DMS153 (cell line): Measurements from ENCODE around the gene ABI1.

Experiments used
- DNase-seq: peaks from one replicate; lab custom pipeline; 2025; lab: John Stamatoyannopoulos, UW

ABI1 gene

GRCh38 chr10:26854524-26854923 is 6.2 kb downstream of the ABI1 start:
- DNase-seq, result no peak

- DNase-seq, result no peak
Measured at GRCh38 chr10:26844396-26844975, 16.3 kb downstream of the ABI1 start.

GRCh38 chr10:26843736-26844135 is 17.0 kb downstream of the ABI1 start:
- no peak for DNase-seq

GRCh38 chr10:26841733-26842317 is 18.9 kb downstream of the ABI1 start:
- no peak for DNase-seq

- DNase-seq, result no peak
Measured at GRCh38 chr10:26840938-26841732, 19.6 kb downstream of the ABI1 start.

DNA sequence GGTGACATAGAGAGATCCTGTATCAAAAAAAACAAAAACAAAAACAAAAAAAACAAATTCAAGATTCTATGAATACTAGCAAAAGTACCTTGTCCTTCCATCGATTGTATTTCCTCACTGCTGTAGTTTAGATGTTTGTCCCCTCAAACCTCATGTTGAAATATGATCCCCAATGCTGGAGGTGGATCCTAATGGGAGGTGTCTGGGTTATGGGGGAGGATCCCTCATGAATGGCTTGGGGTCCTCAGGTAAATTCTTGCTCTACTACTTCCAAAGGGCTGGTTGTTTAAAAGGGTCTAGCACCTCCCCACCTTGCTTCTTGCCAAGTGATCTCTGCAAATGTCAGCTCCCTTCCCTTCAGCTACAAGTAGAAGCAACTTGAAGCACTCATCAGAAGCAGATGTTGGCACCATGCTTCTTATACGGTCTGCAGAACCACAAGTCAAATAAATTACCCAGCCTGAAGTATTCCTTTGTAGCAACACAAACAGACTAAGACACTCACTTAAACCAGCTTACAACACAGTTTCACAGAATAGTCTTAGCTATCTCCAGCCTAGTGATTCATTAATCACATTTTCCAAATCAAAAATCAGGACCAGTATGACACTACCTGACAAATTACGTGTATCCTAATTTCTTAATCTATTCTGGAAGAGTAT is 20.7 kb downstream of the ABI1 start:
- DNase-seq, result no peak

GRCh38 chr10:26837139-26837538 is 23.6 kb downstream of the ABI1 start:
- DNase-seq, result no peak

GRCh38 chr10:26835025-26835424 is 25.7 kb downstream of the ABI1 start:
- DNase-seq, result no peak

DNA sequence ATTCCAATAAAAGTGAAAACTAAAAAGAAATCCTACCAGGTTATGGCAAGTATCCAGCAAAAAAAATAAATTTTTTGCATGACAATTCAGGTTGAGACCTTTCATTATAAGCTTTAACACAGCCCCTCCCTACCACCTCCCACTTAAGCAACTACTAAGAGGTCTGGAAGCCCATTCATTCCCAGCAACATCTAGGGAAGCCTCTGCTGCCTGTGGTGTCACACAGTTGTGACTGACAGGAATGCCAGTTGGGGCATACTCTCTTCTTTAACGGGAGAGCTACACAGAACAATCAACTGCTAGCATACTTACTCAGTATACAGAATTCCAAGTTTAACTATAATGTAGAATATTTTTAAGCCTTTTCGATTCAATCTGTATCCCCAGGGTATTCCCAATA is 27.8 kb downstream of the ABI1 start:
- DNase-seq, result no peak

- no peak for DNase-seq
Measured at GRCh38 chr10:26831936-26832335, 28.8 kb downstream of the ABI1 start.

GRCh38 chr10:26829810-26830515 is 30.8 kb downstream of the ABI1 start:
- DNase-seq, result no peak

GRCh38 chr10:26824015-26824690 is 36.6 kb downstream of the ABI1 start:
- no peak for DNase-seq

DNA sequence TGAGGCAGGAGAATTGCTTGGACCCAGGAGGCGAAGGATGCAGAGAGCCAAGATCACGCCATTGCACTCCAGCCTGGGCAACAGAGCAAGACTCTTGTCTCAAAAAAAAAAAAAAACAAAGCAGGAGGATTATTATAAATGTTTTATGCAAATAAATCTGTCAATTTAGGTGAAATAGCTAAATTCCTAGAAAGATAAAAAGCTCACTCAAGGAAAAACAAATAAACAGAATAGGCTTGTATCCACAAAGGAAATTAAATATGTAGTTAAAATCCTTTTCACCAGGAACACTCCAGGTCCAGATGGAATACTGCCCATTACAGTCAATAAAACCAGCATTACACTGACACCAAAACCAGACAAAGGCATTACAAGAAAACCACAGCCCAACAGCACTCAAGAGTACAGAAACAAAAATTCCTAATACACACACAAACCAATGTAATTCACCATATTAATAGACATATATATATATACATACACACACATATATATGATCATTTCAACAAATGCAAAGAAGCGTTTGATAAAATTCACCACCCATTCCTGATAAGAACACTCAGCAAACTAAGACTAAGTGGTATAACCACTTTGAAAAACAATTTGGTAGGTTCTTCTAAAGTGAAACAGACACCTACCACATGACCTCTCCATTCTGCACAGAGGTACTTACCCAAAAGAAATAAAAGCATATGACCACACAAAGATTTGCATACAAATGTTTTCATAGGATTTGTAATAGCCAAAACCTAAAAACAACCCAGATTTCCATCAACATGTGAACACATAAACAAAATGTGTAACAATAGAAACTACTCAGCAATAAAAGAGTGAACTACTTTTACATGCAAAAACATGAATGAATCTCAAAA is 38.8 kb downstream of the ABI1 start:
- no peak for DNase-seq

DNA sequence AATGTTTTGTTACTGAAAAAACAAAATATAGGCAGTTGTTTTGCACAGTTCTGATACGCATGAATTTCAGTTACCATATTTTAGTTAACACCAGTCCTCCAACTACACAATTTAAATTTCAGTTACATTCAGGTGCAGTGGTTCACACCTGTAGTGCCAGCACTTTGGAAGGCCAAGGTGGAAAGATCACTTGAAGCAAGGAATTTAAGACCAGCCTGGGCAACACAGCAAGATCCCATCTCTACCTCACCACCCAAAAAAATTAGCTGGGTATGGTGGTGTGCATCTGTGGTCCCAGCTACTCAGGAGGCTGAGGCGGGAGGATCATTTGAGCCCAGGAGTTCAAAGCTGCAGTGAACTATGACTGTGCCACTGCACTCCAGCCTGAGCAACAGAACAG is 45.3 kb downstream of the ABI1 start:
- DNase-seq, result no peak

- DNase-seq, result no peak
Measured at GRCh38 chr10:26810435-26811026, 50.2 kb downstream of the ABI1 start.

DNA sequence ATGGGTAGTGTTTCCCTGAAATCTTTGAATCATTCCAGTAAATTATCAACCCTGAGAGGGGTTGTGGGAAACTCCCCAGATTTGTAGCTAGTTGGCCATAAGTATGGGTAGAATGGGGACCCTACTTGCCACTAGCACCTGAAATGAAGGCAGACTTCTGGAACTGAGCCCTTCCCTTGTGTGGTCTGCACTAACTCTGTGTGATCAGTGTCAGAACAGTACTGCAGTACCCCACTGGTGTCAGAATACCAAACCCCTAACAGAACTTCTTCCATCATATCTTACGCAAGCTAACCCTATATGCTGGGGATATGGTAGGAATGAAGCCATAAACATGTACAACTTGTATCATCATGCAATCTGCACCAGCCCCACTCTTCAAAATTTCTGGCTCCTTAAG is 50.8 kb downstream of the ABI1 start:
- no peak for DNase-seq

GRCh38 chr10:26807532-26807931 is 53.2 kb downstream of the ABI1 start:
- DNase-seq, result no peak

- DNase-seq, result no peak
Measured at GRCh38 chr10:26806557-26806956, 54.2 kb downstream of the ABI1 start.

GRCh38 chr10:26805567-26806245 is 55.1 kb downstream of the ABI1 start:
- no peak for DNase-seq
